Measurements from ENCODE around the gene NRCAM.

DNA sequence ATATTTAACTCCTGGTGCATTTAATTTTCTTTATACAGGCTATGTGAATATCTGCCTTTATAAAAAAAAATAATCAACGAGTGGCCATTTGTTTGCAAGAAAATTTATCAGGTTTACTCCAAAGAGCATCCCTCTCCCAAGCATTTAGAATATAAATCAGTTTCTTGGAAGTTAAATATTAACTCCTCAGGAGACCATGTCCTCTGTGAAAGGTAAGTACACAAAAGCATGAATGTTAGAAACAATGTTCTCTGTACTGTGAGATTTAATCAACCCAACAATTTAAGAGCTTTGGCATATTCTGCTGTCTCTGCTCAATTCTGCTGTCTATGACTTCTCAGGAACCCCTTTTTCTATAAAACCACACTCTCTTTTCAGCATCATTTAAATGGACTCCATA is 206.8 kb downstream of the NRCAM start:
- TF ChIP-seq, protein P1, sequence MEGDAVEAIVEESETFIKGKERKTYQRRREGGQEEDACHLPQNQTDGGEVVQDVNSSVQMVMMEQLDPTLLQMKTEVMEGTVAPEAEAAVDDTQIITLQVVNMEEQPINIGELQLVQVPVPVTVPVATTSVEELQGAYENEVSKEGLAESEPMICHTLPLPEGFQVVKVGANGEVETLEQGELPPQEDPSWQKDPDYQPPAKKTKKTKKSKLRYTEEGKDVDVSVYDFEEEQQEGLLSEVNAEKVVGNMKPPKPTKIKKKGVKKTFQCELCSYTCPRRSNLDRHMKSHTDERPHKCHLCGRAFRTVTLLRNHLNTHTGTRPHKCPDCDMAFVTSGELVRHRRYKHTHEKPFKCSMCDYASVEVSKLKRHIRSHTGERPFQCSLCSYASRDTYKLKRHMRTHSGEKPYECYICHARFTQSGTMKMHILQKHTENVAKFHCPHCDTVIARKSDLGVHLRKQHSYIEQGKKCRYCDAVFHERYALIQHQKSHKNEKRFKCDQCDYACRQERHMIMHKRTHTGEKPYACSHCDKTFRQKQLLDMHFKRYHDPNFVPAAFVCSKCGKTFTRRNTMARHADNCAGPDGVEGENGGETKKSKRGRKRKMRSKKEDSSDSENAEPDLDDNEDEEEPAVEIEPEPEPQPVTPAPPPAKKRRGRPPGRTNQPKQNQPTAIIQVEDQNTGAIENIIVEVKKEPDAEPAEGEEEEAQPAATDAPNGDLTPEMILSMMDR (IDR thresholded peaks at IDR 0.05; ENCODE audit: low read length), result no peak
- TF ChIP-seq EZH2 (optimal IDR thresholded peaks at IDR 0.05; ENCODE audit: low read depth, low read length), result no peak

Measured in MM.1S (cell line).